KMS-11 (cell line): Measurements from ENCODE around the gene CIB2.

Experiments used
- H2AFZ ChIP-seq: fragments of 200-600 bp; sonication (generic); 2 replicates; pipeline ENCODE4 v1.6.1; 2016; ENCODE audit warnings: antibody characterized with exemption, mixed run types, low read depth
- H3K27ac ChIP-seq: fragments of 200-600 bp; sonication (generic); 2 replicates; pipeline ENCODE4 v1.6.1; 2016; ENCODE audit warnings: mild to moderate bottlenecking, mixed run types
- H3K27me3 ChIP-seq: fragments of 200-600 bp; sonication (generic); 2 replicates; pipeline ENCODE4 v1.6.1; 2017; ENCODE audit warnings: mild to moderate bottlenecking, low read depth, mixed run types, moderate library complexity; ENCODE audit not compliant: insufficient read depth
- H3K36me3 ChIP-seq: fragments of 200-600 bp; sonication (generic); 2 replicates; pipeline ENCODE4 v1.6.1; 2017; ENCODE audit warnings: mild to moderate bottlenecking, mixed run types; ENCODE audit not compliant: insufficient read depth
- H3K4me1 ChIP-seq: fragments of 200-600 bp; sonication (generic); 2 replicates; pipeline ENCODE4 v1.6.1; 2016; ENCODE audit warnings: mild to moderate bottlenecking, low read depth, mixed run types; ENCODE audit not compliant: poor library complexity, severe bottlenecking
- H3K4me2 ChIP-seq: fragments of 200-600 bp; sonication (generic); 2 replicates; pipeline ENCODE4 v1.7.0; 2016; ENCODE audit warnings: mild to moderate bottlenecking, mixed run types
- H3K4me3 ChIP-seq: fragments of 200-600 bp; sonication (generic); IDR thresholded peaks from 2 replicates; pipeline ENCODE4 v1.6.1; 2017; ENCODE audit warnings: low read depth, low read length, mixed read lengths; ENCODE audit not compliant: insufficient read depth
- H3K79me2 ChIP-seq: fragments of 200-600 bp; sonication (generic); 2 replicates; pipeline ENCODE4 v1.6.1; 2016; ENCODE audit warnings: low read depth, mixed run types; ENCODE audit not compliant: insufficient read depth
- H3K9ac ChIP-seq: fragments of 200-600 bp; sonication (generic); 2 replicates; pipeline ENCODE4 v1.6.1; 2016; ENCODE audit warnings: mild to moderate bottlenecking, mixed run types
- H4K20me1 ChIP-seq: fragments of 200-600 bp; sonication (generic); 2 replicates; pipeline ENCODE4 v1.6.1; 2016; ENCODE audit warnings: mild to moderate bottlenecking, mixed run types; ENCODE audit not compliant: insufficient read depth
- TF ChIP-seq, protein P1 (sequence below): fragments of 200-600 bp; sonication (generic); conservative IDR thresholded peaks from 2 replicates; pipeline ENCODE4 v1.6.1; 2017; ENCODE audit warnings: low read depth, mild to moderate bottlenecking, antibody characterized with exemption, low read length, moderate library complexity, mixed read lengths

The CIB2 gene

GRCh38 chr15:78082743-78083110 lies 48.5 kb downstream of the CIB2 start:
- Histone ChIP-seq H3K79me2 (no peaks in the 10 kb centered on the region), H3K27me3 (no peaks in the 10 kb centered on the region), H2AFZ (no peak overlapping the region), H3K4me1 (peaks cover 24% of the 10 kb centered on the region), H3K27ac (no peak overlapping the region), H4K20me1 (no peaks in the 10 kb centered on the region), H3K9ac (no peak overlapping the region), H3K4me3 (no peak overlapping the region), H3K36me3 (no peaks in the 10 kb centered on the region), H3K4me2 (no peak overlapping the region)
- TF ChIP-seq, protein P1, sequence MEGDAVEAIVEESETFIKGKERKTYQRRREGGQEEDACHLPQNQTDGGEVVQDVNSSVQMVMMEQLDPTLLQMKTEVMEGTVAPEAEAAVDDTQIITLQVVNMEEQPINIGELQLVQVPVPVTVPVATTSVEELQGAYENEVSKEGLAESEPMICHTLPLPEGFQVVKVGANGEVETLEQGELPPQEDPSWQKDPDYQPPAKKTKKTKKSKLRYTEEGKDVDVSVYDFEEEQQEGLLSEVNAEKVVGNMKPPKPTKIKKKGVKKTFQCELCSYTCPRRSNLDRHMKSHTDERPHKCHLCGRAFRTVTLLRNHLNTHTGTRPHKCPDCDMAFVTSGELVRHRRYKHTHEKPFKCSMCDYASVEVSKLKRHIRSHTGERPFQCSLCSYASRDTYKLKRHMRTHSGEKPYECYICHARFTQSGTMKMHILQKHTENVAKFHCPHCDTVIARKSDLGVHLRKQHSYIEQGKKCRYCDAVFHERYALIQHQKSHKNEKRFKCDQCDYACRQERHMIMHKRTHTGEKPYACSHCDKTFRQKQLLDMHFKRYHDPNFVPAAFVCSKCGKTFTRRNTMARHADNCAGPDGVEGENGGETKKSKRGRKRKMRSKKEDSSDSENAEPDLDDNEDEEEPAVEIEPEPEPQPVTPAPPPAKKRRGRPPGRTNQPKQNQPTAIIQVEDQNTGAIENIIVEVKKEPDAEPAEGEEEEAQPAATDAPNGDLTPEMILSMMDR: no peak

DNA sequence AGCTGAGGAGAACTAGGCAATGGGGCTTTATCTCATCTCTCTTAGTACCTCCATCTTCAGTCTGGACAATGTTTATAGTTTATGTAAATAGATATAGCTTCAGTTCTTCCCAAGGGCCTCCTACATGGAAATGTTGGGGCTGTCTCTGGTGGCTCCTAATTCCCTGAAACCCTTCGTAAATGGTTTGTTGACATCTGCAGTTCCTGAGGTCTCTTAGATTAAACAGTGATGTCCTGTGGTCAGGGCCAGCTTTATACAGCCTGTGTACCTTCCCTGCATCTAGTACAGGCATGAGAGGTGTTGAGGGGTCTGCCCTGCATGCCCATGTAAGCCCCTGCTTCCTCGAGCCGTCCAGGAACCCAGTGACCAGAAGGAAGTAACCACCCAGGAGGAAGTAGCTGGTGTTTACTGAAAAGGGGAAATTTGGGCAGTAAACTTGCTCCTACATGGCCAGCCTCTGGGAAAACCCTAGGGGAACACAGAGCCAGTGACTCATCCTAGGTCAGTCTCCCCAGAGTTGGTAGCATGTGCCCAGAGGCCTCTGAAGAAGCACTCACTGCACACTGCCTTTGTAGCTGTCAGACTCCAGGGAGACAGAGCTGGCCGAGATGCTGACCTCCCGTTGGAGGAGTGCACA lies 49.0 kb downstream of the CIB2 start:
- Histone ChIP-seq H3K27ac (no peak overlapping the region), H3K36me3 (no peaks in the 10 kb centered on the region), H3K4me3 (no peak overlapping the region), H3K9ac (no peak overlapping the region), H3K4me2 (no peak overlapping the region), H3K4me1 (peaks cover 24% of the 10 kb centered on the region), H2AFZ (no peak overlapping the region), H3K79me2 (no peaks in the 10 kb centered on the region), H3K27me3 (no peaks in the 10 kb centered on the region), H4K20me1 (no peaks in the 10 kb centered on the region)
- TF ChIP-seq, protein P1: no peak

DNA sequence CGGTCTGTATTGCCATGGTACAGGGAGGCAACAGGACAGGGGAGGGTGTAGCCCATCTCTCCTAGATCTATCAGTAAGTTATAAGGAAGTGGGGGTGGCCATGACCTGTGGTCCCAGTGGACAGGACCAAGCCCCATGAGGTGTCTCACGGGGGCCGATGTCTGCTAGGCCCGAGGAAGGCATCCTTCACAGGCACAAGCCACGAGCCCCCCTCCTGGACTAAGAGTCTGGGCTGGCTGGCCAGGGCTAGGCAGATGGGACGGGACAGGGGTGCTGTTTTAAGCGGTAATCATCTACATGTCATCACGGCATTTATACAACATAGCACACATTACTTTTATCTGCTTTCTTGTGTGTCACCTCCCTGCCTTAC lies 51.2 kb downstream of the CIB2 start:
- H2AFZ ChIP-seq: no peak overlapping the region
- peaks cover 26% of the 10 kb centered on the region for H3K4me1 ChIP-seq
- H3K27me3 ChIP-seq: no peaks in the 10 kb centered on the region
- 0 out of 2 replicates have a peak, but pooled peaks cover 6% of the 10 kb centered on the region for H3K79me2 ChIP-seq
- H4K20me1 ChIP-seq: no peaks in the 10 kb centered on the region
- no peak overlapping the region for H3K27ac ChIP-seq
- no peaks in the 10 kb centered on the region for H3K36me3 ChIP-seq
- no peak overlapping the region for H3K9ac ChIP-seq
- TF ChIP-seq, protein P1: no peak
- H3K4me2 ChIP-seq: no peak overlapping the region
- no peak overlapping the region for H3K4me3 ChIP-seq

- Histone ChIP-seq H3K4me3 (no peak overlapping the region), H3K27ac (no peak overlapping the region), H3K36me3 (no peaks in the 10 kb centered on the region), H3K9ac (no peak overlapping the region), H2AFZ (no peak overlapping the region), H3K79me2 (0 out of 2 replicates have a peak, but pooled peaks cover 6% of the 10 kb centered on the region), H4K20me1 (no peaks in the 10 kb centered on the region), H3K4me1 (peaks cover 25% of the 10 kb centered on the region), H3K27me3 (no peaks in the 10 kb centered on the region), H3K4me2 (no peak overlapping the region)
- TF ChIP-seq, protein P1: no peak
Observed at GRCh38 chr15:78079298-78080087, 51.8 kb downstream of the CIB2 start.
